Mesenchymal stem cell (in vitro differentiated cells and primary cell): Measurements from ENCODE around the gene ABHD11.
A peak's percentile ranks its signal among the peaks of the same experiment; 100 is the strongest.

Experiments
- DNase-seq: peaks from one replicate; pipeline ENCODE4 v3.0.0-alpha.2; 2013
- H2AFZ ChIP-seq: one replicate; pipeline ENCODE4 v1.6.1; 2013; ENCODE audit warnings: low read depth, mild to moderate bottlenecking, control low read depth, inconsistent platforms, low read length, moderate library complexity
- H2AK5ac ChIP-seq: 2 replicates; pipeline ENCODE4 v1.6.1; 2013; ENCODE audit warnings: low read length, moderate library complexity, mild to moderate bottlenecking, inconsistent platforms; ENCODE audit not compliant: severe bottlenecking
- H2BK120ac ChIP-seq: one replicate; pipeline ENCODE4 v1.6.1; 2013; ENCODE audit warnings: low read depth, mild to moderate bottlenecking, inconsistent platforms, low read length, moderate library complexity
- H2BK12ac ChIP-seq, 2 experiments: one replicate each; pipeline ENCODE4 v1.6.1; 2013; ENCODE audit warnings: inconsistent platforms in 2 of 2, low read length in 2 of 2, mild to moderate bottlenecking in 2 of 2, moderate library complexity in 2 of 2, control low read depth in 1 of 2
- H2BK15ac ChIP-seq: one replicate; pipeline ENCODE4 v1.6.1; 2013; ENCODE audit warnings: mild to moderate bottlenecking, low read depth, inconsistent platforms; ENCODE audit not compliant: poor library complexity, severe bottlenecking
- H2BK5ac ChIP-seq: 2 replicates; pipeline ENCODE4 v1.6.1; 2013; ENCODE audit warnings: low read depth, mild to moderate bottlenecking, low read length, control low read depth, inconsistent platforms; ENCODE audit not compliant: poor library complexity, severe bottlenecking
- H3K14ac ChIP-seq, 2 experiments: one replicate each; pipeline ENCODE4 v1.6.1; 2013; ENCODE audit warnings: inconsistent platforms in 2 of 2, low read length in 2 of 2, control low read depth in 1 of 2, mild to moderate bottlenecking in 1 of 2, moderate library complexity in 1 of 2
- H3K18ac ChIP-seq, 2 experiments: one replicate each; pipeline ENCODE4 v1.6.1; 2013; ENCODE audit warnings: inconsistent platforms in 2 of 2, low read length in 2 of 2, control low read depth in 1 of 2, low read depth in 1 of 2, mild to moderate bottlenecking in 1 of 2
- H3K23ac ChIP-seq, 2 experiments: one replicate each; pipeline ENCODE4 v1.6.1; 2013; ENCODE audit warnings: inconsistent platforms in 2 of 2, low read length in 2 of 2, mild to moderate bottlenecking in 2 of 2, moderate library complexity in 2 of 2, control low read depth in 1 of 2
- H3K27ac ChIP-seq: 2 replicates; pipeline ENCODE4 v1.5.1; 2013; ENCODE audit warnings: mild to moderate bottlenecking, moderate library complexity, low read length, control low read depth, inconsistent platforms; ENCODE audit not compliant: poor library complexity, severe bottlenecking
- H3K27me3 ChIP-seq, 2 experiments: 2 replicates each; pipeline versions ENCODE4 v1.6.1 to v1.7.0; 2013; ENCODE audit warnings: low read length in 2 of 2, mild to moderate bottlenecking in 2 of 2, moderate library complexity in 2 of 2, control low read depth in 1 of 2, inconsistent platforms in 1 of 2; ENCODE audit not compliant: control insufficient read depth in 1 of 2, insufficient read depth in 1 of 2
- H3K36me3 ChIP-seq, 2 experiments: 2 replicates each; pipeline versions ENCODE4 v1.6.1 to v1.7.0; 2013; ENCODE audit warnings: low read length in 2 of 2, control low read depth in 1 of 2, inconsistent platforms in 1 of 2, low read depth in 1 of 2, mild to moderate bottlenecking in 1 of 2; ENCODE audit not compliant: insufficient read depth in 2 of 2, control insufficient read depth in 1 of 2
- H3K4ac ChIP-seq, 2 experiments: one replicate each; pipeline ENCODE4 v1.6.1; 2013; ENCODE audit warnings: inconsistent platforms in 2 of 2, low read length in 2 of 2, mild to moderate bottlenecking in 2 of 2, moderate library complexity in 2 of 2, control low read depth in 1 of 2, low read depth in 1 of 2
- H3K4me1 ChIP-seq: 2 replicates; pipeline ENCODE4 v1.6.1; 2013; ENCODE audit warnings: low read depth, low read length, control low read depth; ENCODE audit not compliant: control insufficient read depth, insufficient read depth
- H3K4me2 ChIP-seq: 2 replicates; pipeline ENCODE4 v1.6.1; 2013; ENCODE audit warnings: low read length, mild to moderate bottlenecking, inconsistent platforms; ENCODE audit not compliant: poor library complexity, severe bottlenecking
- H3K4me3 ChIP-seq, 2 experiments: 2 replicates each; pipeline versions ENCODE4 v1.5.1 to v1.7.0; 2013; ENCODE audit warnings: low read length in 2 of 2, mild to moderate bottlenecking in 2 of 2, control low read depth in 1 of 2, low read depth in 1 of 2; ENCODE audit not compliant: insufficient read depth in 1 of 2
- H3K79me1 ChIP-seq: replicated peaks from 2 replicates; pipeline ENCODE4 v1.6.1; 2013; ENCODE audit warnings: mild to moderate bottlenecking, control low read depth, low read length, inconsistent platforms; ENCODE audit not compliant: poor library complexity, severe bottlenecking
- H3K9ac ChIP-seq: 2 replicates; pipeline ENCODE4 v1.7.0; 2013; ENCODE audit warnings: mild to moderate bottlenecking, low read length, moderate library complexity
- H3K9me3 ChIP-seq: 2 replicates; pipeline ENCODE4 v1.7.0; 2013; ENCODE audit warnings: mild to moderate bottlenecking, low read length; ENCODE audit not compliant: control insufficient read depth
- H4K8ac ChIP-seq: one replicate; pipeline ENCODE4 v1.6.1; 2013; ENCODE audit warnings: inconsistent platforms, mild to moderate bottlenecking, low read length, moderate library complexity
- H4K91ac ChIP-seq: one replicate; pipeline ENCODE4 v1.6.1; 2013; ENCODE audit warnings: mild to moderate bottlenecking, low read length, inconsistent platforms
- WGBS: methylation state at CpG from one replicate; pipeline ENCODE4 v1.1.7; 2013; ENCODE audit warnings: mixed read lengths; 5-methylcytosine and 5-hydroxymethylcytosine counted together

ABHD11 gene

DNA sequence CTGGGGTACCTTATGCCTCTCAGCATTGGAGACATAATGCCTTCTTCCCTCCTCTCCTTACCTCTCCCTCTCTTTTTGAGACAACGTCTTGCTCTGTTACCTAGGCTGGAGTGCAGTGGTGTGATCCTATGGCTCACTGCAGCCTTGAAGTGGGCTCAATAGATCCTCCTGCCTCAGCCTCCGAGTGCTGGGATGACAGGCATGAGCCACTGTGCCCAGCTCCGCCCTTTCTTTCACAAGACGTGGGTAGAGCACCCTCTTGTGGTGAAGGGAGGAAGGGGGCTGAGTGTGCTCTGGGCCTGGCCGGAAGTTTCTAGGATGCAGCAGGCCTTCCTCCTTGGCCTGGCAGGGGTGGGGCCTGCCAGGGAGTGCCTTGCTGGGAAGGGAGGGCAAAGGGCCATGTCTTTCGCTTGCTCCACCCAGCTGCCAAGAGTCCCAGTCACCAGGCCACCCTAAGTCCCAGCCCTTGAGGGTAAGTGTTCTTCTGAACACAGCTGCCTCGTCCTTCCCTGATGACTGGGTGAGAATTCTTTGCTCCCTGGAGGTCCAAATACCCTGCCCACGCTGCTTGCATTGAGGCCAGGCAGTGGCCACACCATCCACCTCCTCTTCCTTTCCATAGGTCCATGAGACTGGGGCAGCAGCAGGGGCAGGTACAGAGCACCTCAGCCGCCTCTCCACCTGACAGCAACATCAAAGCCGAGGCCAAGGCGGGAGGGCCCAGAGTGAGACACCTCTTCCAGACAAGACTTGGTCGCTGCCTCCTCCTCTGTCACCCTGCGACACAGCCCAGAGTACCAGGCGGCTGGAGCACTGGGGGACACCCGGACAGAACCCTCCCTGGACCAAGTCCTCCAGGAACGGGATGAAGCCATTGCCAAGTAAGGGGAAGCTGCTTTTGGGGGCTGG is 3.7 kb downstream of the ABHD11 start:
- peaks cover 17% of the 10 kb centered on the region for H3K79me1 ChIP-seq
- H2BK15ac ChIP-seq: no peak overlapping the region
- H2AK5ac ChIP-seq: no peak overlapping the region
- H3K4me3 ChIP-seq: no peak overlapping the region
- H3K27me3 ChIP-seq: no peaks in the 10 kb centered on the region
- H2AFZ ChIP-seq: no peak overlapping the region
- H3K4me2 ChIP-seq: no peak overlapping the region
- H4K91ac ChIP-seq: peak overlapping the region; percentile 65
- WGBS: 64% methylated on average over 16 of the region's 16 CpGs
- H3K36me3 ChIP-seq: peaks cover 20 to 26% of the 10 kb centered on the region in 2 experiments
- peak overlapping the region in 1 of 2 experiments; percentile 34 for H3K18ac ChIP-seq
- H3K4me1 ChIP-seq: peaks cover 16% of the 10 kb centered on the region
- peak overlapping the region; percentile 71 for H4K8ac ChIP-seq
- peak overlapping the region; percentile 63 for H3K9ac ChIP-seq
- DNase-seq: peak; percentile 88
- peak overlapping the region in 1 of 2 experiments; percentile 5 for H3K4ac ChIP-seq
- no peaks in the 10 kb centered on the region for H3K9me3 ChIP-seq
- H3K23ac ChIP-seq: no peak overlapping the region
- no peak overlapping the region for H2BK5ac ChIP-seq
- H3K14ac ChIP-seq: peak overlapping the region in 1 of 2 experiments; percentile 21
- H3K27ac ChIP-seq: peak overlapping the region; percentile 34
- no peak overlapping the region for H2BK120ac ChIP-seq
- peak overlapping the region in 1 of 2 experiments; percentile 12 for H2BK12ac ChIP-seq

DNA sequence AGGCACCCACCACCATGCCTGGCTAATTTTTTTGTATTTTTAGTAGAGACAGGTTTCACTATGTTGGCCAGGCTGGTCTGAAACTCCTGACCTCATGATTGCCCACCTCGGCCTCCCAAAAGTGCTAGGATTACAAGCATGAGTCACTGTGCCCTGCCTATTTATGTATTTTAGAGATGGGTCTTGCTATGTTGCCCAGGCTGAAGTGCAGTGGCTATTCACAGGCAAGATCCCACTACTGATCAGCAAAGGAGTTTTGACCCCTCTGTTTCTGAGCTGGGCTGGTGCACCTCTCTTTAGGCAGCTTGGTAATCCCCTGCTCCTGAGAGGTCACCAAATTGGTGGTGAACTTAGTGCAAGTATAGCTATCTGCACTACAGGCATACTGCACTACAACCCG is 6.2 kb downstream of the ABHD11 start:
- Histone ChIP-seq H2BK5ac (no peak overlapping the region), H3K23ac (no peak overlapping the region), H3K18ac (no peak overlapping the region), H3K14ac (no peak overlapping the region), H3K4me3 (no peak overlapping the region), H3K9ac (no peak overlapping the region), H3K4me2 (no peak overlapping the region), H3K27ac (no peak overlapping the region), H3K4ac (no peak overlapping the region), H4K8ac (no peak overlapping the region), H3K27me3 (peaks cover 0 to 4% of the 10 kb centered on the region in 2 experiments), H3K79me1 (peaks cover 11% of the 10 kb centered on the region), H3K4me1 (peaks cover 4% of the 10 kb centered on the region), H2BK15ac (no peak overlapping the region), H2AFZ (no peak overlapping the region), H2BK12ac (no peak overlapping the region), H3K36me3 (peaks cover 17 to 23% of the 10 kb centered on the region in 2 experiments), H4K91ac (no peak overlapping the region), H2AK5ac (no peak overlapping the region), H2BK120ac (no peak overlapping the region), H3K9me3 (no peaks in the 10 kb centered on the region)
- DNase-seq: no peak
- 87% methylated on average over 2 of the region's 2 CpGs for WGBS

DNA sequence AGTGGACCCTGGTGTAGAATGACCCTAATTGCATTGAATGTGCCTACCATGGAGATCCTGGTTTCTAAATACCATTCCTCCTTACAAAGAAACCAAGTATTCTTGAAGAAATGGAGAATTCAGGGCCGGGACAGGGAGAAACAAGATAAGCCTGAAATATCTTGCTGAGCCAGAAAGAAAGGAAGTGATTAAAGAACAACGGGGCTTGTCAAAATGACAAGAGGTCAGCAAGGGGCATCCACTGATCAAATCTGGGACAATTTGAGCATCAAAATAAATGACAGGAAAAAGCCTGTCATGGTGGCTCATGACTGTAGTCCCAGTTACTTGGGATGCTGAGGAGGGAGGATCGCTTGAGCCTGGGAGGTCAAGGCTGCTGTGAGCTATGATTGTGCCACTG is 8.1 kb downstream of the ABHD11 start:
- no peak overlapping the region for H2AK5ac ChIP-seq
- H3K27me3 ChIP-seq: peaks cover 3 to 11% of the 10 kb centered on the region in 2 experiments
- no peak overlapping the region for H3K18ac ChIP-seq
- no peak overlapping the region for H3K27ac ChIP-seq
- no peak overlapping the region for H2BK12ac ChIP-seq
- 59% methylated on average over 3 of the region's 3 CpGs for WGBS
- no peak overlapping the region for H4K8ac ChIP-seq
- H3K36me3 ChIP-seq: peaks cover 0 to 5% of the 10 kb centered on the region in 2 experiments
- no peak overlapping the region for H2BK120ac ChIP-seq
- H4K91ac ChIP-seq: no peak overlapping the region
- H3K4me2 ChIP-seq: no peak overlapping the region
- no peak overlapping the region for H3K23ac ChIP-seq
- DNase-seq: no peak
- no peaks in the 10 kb centered on the region for H3K9me3 ChIP-seq
- no peak overlapping the region for H2AFZ ChIP-seq
- no peaks in the 10 kb centered on the region for H3K79me1 ChIP-seq
- no peak overlapping the region for H3K4ac ChIP-seq
- H3K9ac ChIP-seq: no peak overlapping the region
- H3K14ac ChIP-seq: no peak overlapping the region
- H3K4me3 ChIP-seq: no peak overlapping the region
- no peak overlapping the region for H2BK5ac ChIP-seq
- peaks cover 4% of the 10 kb centered on the region for H3K4me1 ChIP-seq
- H2BK15ac ChIP-seq: no peak overlapping the region

DNA sequence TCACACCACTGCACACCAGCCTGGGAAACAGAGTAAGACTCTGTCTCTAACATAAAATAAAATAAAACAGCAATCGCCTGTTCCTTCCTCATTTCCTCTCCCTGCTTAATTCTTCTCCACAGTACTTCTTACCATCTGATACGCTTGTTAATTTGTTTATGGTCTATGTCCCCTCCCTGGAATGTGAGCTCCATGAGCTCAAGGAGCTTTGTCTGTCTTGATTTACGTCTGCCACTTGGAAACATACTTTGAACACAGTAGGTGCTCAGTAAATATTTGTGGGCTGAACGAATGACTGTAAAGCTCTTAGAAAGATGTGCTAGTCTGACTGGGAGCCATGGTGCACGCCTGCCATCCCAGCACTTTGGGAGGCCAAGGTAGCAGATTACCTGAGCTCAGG is 10.1 kb downstream of the ABHD11 start:
- Histone ChIP-seq H4K91ac (no peak overlapping the region), H3K4ac (no peak overlapping the region), H3K9ac (no peak overlapping the region), H3K4me2 (no peak overlapping the region), H3K23ac (no peak overlapping the region), H3K14ac (no peak overlapping the region), H3K4me1 (no peaks in the 10 kb centered on the region), H3K36me3 (no peaks in the 10 kb centered on the region), H4K8ac (no peak overlapping the region), H2AK5ac (no peak overlapping the region), H2AFZ (no peak overlapping the region), H2BK15ac (no peak overlapping the region), H3K4me3 (no peak overlapping the region), H2BK5ac (no peak overlapping the region), H2BK12ac (no peak overlapping the region), H2BK120ac (no peak overlapping the region), H3K18ac (no peak overlapping the region), H3K79me1 (no peaks in the 10 kb centered on the region), H3K27me3 (peaks cover 3 to 11% of the 10 kb centered on the region in 2 experiments), H3K9me3 (no peaks in the 10 kb centered on the region), H3K27ac (no peak overlapping the region)
- WGBS: 79% methylated on average over 5 of the region's 5 CpGs
- DNase-seq: no peak
